ENCODE data around the gene PLEKHA5.

GRCh38 chr12:19144287-19144686 is 14.8 kb downstream of the PLEKHA5 start:
- TF ChIP-seq POLR2AphosphoS5 (IDR thresholded peaks at IDR 0.05) (no peak), POLR2A (IDR thresholded peaks at IDR 0.05) (no peak)
